Measurements from ENCODE around the gene DLG3. TPM values are rescaled to one million over a fixed set of nuclear protein-coding genes. Genes with fewer than 3 reads are reported as not detected.
"Not testable (repeated sequence)": the region's sequence is repeated elsewhere in the genome, so short reads cannot be mapped to it uniquely, and the experiment has no call there.

DLG3 gene
- polyA plus RNA-seq (ENCODE audit: insufficient read length), result 5.0 TPM

DNA sequence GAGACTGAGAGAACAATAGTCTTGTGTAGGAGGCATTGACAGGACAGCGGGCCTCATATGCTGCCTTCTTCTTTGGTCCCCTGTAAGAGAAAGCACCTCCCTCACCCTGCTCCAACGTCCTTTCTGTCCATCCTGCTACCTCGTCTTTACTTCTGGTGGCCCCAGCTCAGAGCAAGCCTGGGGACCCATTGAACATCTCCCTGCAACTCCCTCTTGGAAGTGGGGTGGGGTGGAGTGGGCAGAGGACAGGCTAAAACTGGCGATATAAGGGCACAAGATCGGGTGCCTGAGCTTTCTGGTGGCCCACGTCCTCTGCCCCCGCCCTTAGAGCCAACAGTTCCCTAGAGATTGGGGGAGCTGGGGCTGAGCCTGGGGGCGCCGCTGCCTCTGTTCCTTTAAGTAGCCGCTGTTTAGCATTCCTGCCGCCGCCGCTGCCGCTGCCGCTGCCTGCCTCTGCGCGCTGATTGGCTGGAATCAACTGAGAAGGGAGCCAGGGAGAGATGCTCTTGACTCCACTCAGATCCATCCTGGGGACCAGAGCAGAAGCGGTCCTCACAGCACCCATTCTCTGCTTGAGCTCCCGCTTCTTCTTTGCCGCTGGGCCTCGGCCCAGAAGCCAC lies at the start of gene DLG3:
Gene DLG3, plus strand, starts transcription at position 510 of the 620 bp plus-strand sequence. CDS start 367 bp downstream, outside the sequence.
- no peak for DNase-seq

DNA sequence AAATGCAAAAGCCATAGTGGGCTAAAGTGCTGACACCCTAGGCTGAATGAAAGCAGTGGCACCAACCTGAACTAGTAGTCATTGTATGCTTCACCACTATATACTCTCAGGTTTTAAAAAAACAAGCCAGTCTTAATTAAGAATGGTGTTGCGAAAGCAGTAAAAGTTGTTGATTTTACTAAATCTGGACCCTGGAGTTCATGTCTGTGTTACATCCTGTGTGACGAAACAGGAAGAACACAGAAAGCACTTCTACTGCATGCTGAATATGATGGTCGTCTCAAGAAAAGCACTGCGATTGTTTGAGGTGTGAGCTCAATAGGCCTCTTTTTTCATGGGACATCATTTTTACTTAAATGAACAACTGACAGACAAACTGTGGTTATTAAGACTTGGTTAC lies 45.7 kb upstream of the DLG3 start:
- no peak for DNase-seq

GRCh38 chrX:70400181-70400580 lies 44.5 kb upstream of the DLG3 start:
- DNase-seq, result not testable (repeated sequence)

GRCh38 chrX:70402721-70403120 lies 41.9 kb upstream of the DLG3 start:
- DNase-seq, result no peak

DNA sequence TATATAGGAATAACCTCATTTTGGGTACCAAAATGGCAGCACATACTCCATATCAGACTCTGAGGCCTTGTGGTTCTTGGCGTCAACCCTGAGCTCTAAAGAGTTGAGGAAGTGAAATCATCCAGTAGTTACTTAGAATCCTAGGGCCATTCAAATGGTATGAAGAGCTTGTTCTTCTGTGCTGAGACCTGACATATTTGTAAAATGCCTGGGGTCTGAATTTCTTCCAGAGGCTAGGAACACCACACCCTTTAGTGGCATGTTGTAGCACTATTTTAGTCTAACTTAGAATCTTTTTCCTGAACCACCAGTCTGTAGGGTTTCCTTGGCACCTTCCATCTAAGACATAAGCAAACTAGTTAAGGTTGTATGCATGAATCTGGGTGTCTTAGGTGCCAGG lies 39.6 kb upstream of the DLG3 start:
- DNase-seq, result no peak

DNA sequence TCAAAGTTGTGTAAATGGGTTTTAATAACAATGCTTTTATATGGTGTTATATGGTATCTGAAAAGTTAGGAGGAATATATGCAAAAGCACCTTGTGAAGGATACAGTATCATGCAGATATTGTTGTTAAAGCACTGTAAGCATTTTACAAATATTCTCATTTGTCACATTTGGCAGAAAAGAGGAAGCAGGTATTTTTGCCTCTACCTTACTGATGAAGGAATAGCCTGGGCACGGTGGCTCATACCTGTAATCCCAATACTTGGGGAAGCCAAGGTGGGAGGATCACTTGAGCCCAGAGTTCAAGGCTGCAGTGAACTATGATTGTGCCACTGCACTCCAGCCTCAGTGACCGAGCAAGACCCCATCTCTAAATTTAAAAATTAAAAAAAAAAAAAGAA lies 33.7 kb upstream of the DLG3 start:
- no peak for DNase-seq

GRCh38 chrX:70411475-70411874 lies 33.2 kb upstream of the DLG3 start:
- DNase-seq, result no peak

- DNase-seq, result no peak
Measured at GRCh38 chrX:70421618-70422017, 23.0 kb upstream of the DLG3 start.

DNA sequence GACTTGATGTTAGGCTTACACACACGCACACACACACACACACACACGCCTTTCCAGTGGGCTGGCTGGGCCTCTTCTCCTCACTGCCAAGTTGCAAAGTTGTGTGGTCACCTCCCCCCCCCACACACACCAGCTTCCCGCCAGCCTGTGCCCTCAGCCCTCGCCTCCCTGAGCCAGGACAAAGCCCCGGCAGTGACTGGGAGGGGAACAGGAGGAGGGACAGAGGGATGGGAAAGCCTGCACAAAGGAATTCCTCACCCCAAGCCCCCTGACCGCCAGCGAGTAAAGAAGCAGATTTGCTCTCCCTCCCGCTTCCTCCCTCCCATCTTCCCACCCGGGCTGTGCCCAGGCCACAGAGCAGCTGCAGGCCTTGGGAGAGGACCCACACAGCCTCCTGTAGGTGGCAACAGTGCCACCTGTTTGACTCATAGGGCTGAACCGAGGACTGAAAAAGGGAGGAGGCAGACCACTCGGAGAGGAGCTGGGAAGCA lies 21.7 kb upstream of the DLG3 start, which contains the start of gene GDPD2:
Gene GDPD2, plus strand, starts transcription at position 464 of the 491 bp plus-strand sequence. CDS start 1,671 bp downstream, outside the sequence.
- no peak for DNase-seq

- DNase-seq, result no peak
Measured at GRCh38 chrX:70423936-70424675, 20.5 kb upstream of the DLG3 start.

DNA sequence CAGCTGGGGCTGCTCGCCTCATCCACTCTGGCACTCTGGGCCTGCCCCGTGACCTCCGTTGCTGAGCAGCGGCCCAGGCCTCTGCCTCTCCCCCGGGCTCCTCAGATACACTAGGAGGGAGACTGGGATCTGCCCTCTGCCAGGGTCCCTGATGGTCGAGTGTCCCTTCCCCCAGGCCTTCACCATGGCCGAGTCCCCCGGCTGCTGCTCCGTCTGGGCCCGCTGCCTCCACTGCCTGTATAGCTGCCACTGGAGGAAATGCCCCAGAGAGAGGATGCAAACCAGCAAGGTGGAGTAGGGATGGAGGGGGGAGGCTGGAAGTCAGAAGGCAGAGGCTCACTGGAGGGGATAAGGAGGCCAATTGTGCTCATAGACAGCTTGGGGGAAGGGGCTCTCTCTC lies 19.8 kb upstream of the DLG3 start:
- DNase-seq, result no peak

GRCh38 chrX:70426286-70427278 lies 18.1 kb upstream of the DLG3 start:
- no peak for DNase-seq

DNA sequence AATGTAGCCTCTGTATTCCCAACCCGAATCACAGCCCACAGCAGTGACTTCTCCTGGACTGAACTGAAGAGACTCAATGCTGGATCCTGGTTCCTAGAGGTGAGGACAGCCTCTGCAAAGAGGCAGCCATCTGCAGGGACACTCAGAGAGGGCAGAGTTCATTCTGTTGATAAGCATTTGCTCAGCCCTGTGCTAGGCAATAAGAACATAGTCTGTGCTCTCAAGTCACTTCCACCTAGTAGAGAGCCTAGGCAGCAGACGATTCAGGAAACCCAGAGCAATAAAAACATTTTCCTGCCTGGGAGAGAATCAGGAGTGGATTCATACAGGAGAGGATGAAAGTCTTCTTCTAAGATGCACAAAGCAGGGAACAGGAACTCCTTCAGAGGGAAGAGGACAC lies 17.3 kb upstream of the DLG3 start:
- no peak for DNase-seq

DNA sequence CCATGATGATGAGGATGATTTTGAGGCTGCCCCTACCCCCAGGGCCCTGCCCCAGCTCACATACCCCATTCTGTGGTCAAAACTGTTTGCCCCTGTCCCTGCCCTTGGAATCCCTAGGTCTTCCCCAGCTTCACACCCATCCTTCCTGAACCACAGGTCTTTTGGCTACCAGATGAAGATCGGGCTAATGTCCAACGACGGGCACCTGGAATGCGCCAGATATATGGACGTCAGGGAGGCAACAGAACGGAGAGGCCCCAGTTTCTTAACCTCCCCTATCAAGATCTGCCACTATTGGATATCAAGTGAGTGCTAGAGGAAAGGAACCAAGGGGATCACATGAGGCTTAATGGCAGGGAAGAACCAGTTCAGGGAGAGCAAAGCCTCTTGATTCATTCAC lies 14.9 kb upstream of the DLG3 start:
- no peak for DNase-seq

GRCh38 chrX:70432936-70433847 lies 11.4 kb upstream of the DLG3 start:
- no peak for DNase-seq

- DNase-seq, result peak; percentile 48
Measured at GRCh38 chrX:70433848-70434351, 10.7 kb upstream of the DLG3 start.

DNA sequence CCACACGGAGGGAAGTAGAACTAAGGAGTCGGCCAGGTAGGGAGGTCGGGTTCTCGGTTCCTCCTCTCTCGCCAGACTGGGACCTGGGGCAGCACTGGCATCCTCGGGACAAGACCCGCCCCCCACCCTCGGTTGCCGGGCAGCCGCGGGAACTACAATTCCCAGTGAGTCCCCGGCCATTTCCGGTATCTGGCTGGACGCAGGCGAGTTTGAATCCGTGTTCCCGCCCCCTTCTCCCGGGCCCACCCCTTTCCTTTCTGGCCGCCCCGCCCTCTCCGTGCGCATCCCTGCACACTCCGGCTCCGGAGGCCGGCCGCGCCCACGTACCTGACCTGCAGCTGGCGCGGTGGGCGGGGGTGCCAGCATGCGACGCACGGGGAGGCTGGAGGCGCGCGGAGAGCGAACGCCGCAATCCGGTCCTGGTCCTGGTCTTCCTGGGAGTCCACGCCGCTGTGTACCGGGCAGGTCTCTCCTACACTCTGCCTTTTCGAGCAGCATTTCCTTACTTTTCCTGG lies 10.2 kb upstream of the DLG3 start:
- DNase-seq, result peak; percentile 77

DNA sequence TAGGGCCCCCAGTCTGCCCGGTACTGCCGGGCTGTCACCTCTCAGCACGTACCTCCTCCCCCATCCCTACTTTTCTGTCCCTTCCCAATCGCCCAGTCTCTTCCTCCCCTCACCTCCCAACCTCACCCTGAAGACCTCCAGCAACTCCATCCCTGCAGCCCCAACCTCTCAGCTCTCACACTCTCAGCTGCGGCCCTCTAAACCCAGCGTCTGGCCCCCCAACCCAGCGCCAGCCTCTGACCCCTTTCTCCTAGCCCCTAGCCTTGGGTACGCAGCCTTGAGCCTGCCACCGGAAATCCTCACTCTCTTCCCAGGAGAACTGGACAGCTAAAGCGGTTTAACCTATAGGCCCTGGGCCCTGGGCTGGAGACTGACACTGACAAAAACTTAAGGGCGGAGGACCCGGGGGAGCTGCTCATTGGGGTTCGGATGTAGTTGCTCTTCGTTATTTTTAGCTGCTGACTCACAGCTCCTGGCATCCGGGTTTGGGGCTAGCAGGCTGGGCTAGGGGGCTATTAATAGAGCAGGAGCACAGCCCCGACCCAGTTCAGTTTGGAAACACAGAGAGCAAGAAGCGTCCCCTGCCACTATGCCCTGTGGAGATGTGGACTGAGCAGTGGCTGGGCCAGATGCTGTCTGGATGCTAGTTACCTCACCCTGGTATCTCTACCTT lies 9.6 kb upstream of the DLG3 start:
- no peak for DNase-seq

GRCh38 chrX:70436343-70436742 lies 8.3 kb upstream of the DLG3 start:
- DNase-seq, result no peak

DNA sequence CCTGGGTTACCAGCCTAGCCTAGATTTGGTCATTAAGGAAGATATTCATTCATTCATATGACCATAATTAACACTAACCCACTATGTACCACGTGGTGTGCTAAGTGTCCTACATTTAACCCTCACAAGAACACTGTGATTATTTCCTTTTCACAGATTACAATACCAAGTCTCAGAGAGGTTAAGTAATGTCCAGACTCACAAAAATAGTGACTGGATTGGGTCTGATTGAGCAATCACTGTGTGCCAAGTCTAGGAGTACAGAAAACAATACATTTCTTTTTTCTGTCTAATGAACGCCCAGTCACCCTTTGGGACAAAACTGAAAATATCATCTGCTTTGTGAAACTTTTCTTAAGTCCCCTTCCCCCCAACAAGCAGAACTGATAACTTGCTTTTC lies 7.6 kb upstream of the DLG3 start:
- no peak for DNase-seq

Measured in hindlimb muscle (tissue), 1 donor.